HG03095 (cell line): Measurements from ENCODE around the gene NLGN1.

Experiments
- ATAC-seq: cut with Tn5 transposase; IDR thresholded peaks from one replicate; pipeline ENCODE4 v1.9.1; 2021; ENCODE audit warnings: moderate library complexity; ENCODE audit not compliant: unreplicated experiment

The NLGN1 gene

GRCh38 chr3:174247687-174248152 lies 850.2 kb downstream of the NLGN1 start:
- ATAC-seq, result no peak

- ATAC-seq, result no peak
These were observed 854.1 kb downstream of the NLGN1 start for GRCh38 chr3:174251681-174252080.

GRCh38 chr3:174253196-174253823 lies 855.8 kb downstream of the NLGN1 start:
- no peak for ATAC-seq

GRCh38 chr3:174253940-174254339 lies 856.4 kb downstream of the NLGN1 start:
- no peak for ATAC-seq

- no peak for ATAC-seq
These were observed 857.9 kb downstream of the NLGN1 start for GRCh38 chr3:174255454-174255853.

GRCh38 chr3:174266476-174266875 lies 868.9 kb downstream of the NLGN1 start:
- no peak for ATAC-seq

GRCh38 chr3:174268061-174268460 lies 870.5 kb downstream of the NLGN1 start:
- no peak for ATAC-seq

- ATAC-seq, result no peak
These were observed 871.0 kb downstream of the NLGN1 start for GRCh38 chr3:174268586-174268985.

- ATAC-seq, result no peak
These were observed 873.3 kb downstream of the NLGN1 start for GRCh38 chr3:174270841-174271240.

- no peak for ATAC-seq
These were observed 877.8 kb downstream of the NLGN1 start for GRCh38 chr3:174275336-174275735.

GRCh38 chr3:174276826-174277225 lies 879.3 kb downstream of the NLGN1 start:
- ATAC-seq, result no peak

- ATAC-seq, result no peak
These were observed 880.5 kb downstream of the NLGN1 start for GRCh38 chr3:174278094-174278493.

GRCh38 chr3:174280186-174280585 lies 882.6 kb downstream of the NLGN1 start:
- no peak for ATAC-seq

GRCh38 chr3:174285242-174285864 lies 887.8 kb downstream of the NLGN1 start:
- ATAC-seq, result no peak

GRCh38 chr3:174287705-174288104 lies 890.2 kb downstream of the NLGN1 start:
- no peak for ATAC-seq

GRCh38 chr3:174294616-174295015 lies 897.1 kb downstream of the NLGN1 start:
- ATAC-seq, result no peak

GRCh38 chr3:174295306-174296092 lies 898.0 kb downstream of the NLGN1 start:
- ATAC-seq, result no peak

GRCh38 chr3:174302746-174303315 lies 905.3 kb downstream of the NLGN1 start:
- no peak for ATAC-seq

- no peak for ATAC-seq
These were observed 906.5 kb downstream of the NLGN1 start for GRCh38 chr3:174303907-174304560.

- no peak for ATAC-seq
These were observed 911.2 kb downstream of the NLGN1 start for GRCh38 chr3:174308736-174309135.

- no peak for ATAC-seq
These were observed 913.0 kb downstream of the NLGN1 start for GRCh38 chr3:174310475-174310983.
